Retinal pigment epithelial cell (primary cell): Measurements from ENCODE around the gene PDE4A.
"Not testable (repeated sequence)": the region's sequence is repeated elsewhere in the genome, so short reads cannot be mapped to it uniquely, and the experiment has no call there.

Experiments used
- DNase-seq: peaks from one replicate; pipeline ENCODE4 v3.0.0-alpha.2; 2010; ENCODE audit warnings: low read depth
- H3K4me3 ChIP-seq: 2 replicates; pipeline ENCODE4 v1.5.1; 2011; ENCODE audit warnings: mild to moderate bottlenecking, low read length, control low read depth, moderate library complexity
- CTCF ChIP-seq: conservative IDR thresholded peaks from 2 replicates; pipeline ENCODE4 v1.5.1; 2011; ENCODE audit warnings: low read depth, low read length, control low read depth, inconsistent platforms

PDE4A gene

DNA sequence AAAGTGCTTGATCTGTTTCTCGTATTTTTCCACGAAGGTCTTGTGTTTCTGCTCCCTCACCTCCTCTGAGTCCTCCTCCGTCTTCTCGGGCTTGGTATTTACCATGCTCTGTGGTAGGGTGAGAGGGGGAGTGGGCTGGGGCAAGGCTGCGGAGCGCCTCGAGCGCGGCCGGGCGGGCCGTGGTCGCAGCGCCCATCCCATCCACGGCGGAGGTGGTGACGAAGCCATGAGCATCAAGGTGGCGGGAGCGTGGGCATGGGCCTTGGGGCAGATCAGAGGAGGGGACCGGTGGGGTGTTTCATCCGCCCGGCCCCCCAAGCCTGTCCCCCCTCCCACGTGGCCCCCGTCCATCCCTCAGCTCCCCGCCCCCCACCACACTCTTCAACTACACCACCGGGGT, 24.9 kb upstream of the PDE4A start:
- DNase-seq, result no peak
- TF ChIP-seq CTCF, result no peak
- no peak overlapping the region for H3K4me3 ChIP-seq

DNA sequence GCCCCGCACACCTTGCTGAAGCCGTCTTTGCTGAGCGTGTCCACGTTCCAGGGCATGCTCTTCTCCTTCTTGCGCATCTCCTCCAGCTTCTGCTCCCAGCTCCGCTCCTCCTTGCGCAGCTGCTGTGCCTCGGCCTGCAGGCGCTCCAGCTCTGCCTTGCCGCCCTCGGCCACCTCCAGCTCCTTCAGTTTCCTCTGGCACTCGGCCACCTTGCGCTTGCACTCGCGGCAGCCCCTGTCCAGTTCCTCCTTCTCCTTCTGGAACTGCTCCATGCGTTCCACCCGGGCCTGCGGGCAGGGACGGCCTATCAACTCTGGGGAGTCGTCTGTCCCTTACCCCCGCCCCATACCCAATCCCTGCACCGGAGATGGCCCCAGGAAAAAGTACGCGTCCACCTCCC, 24.4 kb upstream of the PDE4A start:
- DNase-seq, result no peak
- TF ChIP-seq CTCF, result no peak
- H3K4me3 ChIP-seq, result no peak overlapping the region

DNA sequence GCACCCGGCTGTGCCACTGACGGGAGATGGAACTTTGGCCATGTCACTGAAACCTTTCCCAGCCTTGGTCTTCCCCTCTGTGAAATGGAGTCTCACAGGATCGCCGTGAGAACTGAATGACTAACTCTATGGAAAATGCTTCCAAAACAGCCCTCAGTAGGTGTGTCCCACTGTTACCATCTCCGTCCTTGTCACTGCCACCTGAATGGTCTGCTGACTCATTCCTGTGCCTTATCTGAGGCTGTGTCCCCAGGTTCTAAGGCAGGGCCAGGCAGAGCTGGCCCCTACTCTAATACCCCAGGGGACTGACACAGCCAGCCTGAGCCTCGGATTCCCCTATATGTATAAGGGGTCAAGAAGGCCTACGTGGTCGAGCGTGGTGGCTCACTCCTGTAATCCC, 21.5 kb upstream of the PDE4A start:
- no peak for TF ChIP-seq CTCF
- no peak for DNase-seq
- no peak overlapping the region for H3K4me3 ChIP-seq

DNA sequence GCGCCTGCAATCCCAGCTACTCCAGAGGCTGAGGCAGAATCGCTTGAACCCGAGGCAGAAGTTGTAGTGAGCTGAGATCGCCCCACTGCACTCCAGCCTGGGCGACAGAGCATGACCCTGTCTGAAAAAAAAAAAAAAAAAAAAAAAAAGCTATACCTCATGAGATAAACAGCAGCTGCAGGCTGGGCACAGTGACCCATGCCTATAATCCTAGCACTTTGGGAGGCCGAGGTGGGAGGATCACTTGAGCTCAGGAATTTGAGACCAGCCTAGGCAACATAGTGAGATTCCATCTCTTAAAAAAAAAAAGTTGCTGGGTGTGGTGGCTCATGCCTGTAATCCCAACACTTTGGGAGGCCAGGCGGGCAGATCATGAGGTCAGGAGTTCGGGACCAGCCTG, 21.0 kb upstream of the PDE4A start:
- not testable (repeated sequence) for DNase-seq, H3K4me3 ChIP-seq

DNA sequence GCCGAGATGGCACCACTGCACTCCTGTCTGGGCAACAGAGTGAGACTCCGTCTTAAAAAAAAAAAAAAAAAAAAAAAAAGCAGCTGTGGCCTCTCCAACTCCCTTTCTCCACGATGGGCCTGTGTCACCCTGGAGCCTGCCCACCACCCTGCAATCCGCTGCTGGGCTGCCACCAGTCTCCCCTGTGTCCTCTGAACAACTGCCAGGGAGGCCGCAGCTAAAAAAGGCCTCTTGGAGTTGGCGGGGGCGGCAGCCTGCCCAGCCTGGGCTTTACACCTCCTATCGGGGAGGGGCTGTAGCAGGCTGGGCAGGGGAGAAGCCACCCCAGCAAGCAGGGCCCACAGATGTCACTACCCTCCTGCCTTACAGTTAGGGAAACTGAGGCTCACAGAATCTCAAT, 20.5 kb upstream of the PDE4A start:
- DNase-seq, result no peak
- no peak overlapping the region for H3K4me3 ChIP-seq

DNA sequence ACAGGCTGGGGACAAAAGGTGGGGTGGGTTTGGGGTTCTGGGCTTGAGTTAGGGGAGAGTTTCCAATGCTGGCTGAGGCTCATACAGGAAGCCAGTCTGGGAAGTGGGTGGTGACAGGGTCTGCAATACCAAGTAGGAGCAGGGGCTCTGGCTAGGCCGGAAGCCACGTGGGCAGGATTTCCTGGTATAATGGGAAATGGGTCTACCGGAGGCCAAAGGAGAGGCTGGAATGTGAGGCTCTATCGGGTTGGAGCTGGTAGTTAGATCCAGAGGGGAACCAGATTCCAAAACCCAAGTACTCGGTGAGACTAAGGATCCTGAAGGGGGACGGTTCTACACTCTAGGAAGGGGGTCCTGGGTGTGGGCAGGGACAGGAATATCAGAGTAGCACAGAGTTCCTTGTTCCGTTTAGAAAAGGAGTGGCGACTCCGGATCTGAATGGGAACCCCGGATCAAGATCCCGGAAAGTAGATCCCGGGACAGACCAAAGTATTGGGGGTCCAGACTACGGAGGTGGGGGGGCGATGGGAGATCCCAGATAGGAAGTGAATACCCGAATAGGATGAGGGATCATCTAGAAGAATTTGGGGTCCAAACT, 17.8 kb upstream of the PDE4A start:
- TF ChIP-seq CTCF, result no peak
- peak overlapping the region; percentile 100 for H3K4me3 ChIP-seq
- no peak for DNase-seq

More for the DNA sequence above, 20.5 kb upstream of the PDE4A start:
- no peak for TF ChIP-seq CTCF

DNA sequence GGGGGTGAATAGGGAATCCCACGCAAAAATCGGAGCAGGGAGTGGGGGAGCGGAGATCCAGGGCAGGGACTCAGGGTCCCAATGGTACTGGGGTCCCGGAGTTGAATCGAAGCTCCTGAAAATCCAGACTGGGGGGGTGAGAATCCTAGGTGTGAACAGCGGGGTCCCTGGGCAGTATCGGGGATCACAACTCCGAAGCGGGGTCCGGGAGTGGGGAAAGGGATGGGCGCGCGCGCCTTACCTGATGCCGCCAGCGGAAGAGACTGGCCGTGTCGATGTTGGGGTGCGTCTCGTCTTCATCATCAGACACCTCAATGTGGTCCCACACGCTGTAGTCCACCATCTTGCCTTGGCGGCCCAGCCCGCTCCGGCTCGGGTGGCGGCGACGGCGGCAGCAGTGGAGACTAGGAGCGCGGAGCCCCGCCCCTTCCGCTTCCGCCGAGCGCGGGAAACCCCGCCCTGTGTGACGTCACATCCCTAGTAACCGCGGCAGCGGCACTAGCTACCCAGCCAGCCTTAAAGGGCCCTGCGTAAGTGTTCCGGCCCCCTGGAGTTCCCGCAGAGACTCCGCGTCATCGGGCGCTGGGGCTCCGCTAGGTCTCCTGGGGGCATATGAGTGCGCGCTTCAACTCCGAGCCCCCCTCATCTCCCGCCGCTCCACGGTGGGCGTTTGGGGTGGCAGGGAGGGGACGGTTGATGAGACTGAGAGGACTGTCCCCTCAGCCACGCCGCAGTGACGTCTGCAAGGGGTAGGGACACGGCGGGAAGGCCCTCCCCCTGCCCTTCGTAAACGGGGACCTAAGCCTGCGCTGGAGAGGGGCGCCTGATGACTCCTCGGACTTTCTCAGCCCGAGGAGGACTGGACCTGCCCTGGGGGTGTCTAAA, 17.0 kb upstream of the PDE4A start, which contains the start of gene CDC37:
CDC37 (minus strand) TSS at position 406 of the 885 bp plus-strand sequence; CDS start at position 343, 63 bp downstream.
- peak within 1 kb of the TSS; percentile 100 for H3K4me3 ChIP-seq
- TF ChIP-seq CTCF, result no peak
- DNase-seq, result peak; percentile 77
